Stimulated activated CD8-positive, alpha-beta memory T cell treated with anti-CD3 and anti-CD28 coated beads, Interleukin-15, amount 100 ng/mL, for 24 hours (primary cell): ENCODE results near the gene GPC6.

Source experiments
- DNase-seq: peaks from one replicate; pipeline ENCODE4 v3.0.0-alpha.2; 2020; ENCODE audit warnings: low read depth

The GPC6 gene

DNA sequence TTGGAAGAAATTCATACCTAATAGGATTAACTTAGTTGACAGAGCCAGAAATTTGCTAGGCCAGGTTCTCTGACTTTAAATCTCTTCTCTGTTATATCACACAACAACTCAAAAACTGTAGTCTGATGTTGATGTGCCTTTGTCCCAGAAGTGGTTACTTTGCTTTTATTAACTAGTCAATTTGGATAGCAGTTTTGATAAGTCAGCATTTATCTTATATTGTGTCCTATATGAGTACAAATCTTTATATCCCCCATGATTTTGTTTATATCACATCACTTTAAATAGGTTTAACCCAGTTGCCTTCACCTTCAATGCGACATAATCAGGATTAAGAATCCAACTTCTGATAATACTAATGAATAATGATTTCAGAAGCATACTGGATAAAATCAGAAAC is 459.3 kb downstream of the GPC6 start:
- no peak for DNase-seq

- DNase-seq = no peak
Observed at GRCh38 chr13:93686399-93686798, 459.8 kb downstream of the GPC6 start.

GRCh38 chr13:93687261-93687660 is 460.7 kb downstream of the GPC6 start:
- no peak for DNase-seq

- DNase-seq = no peak
Observed at GRCh38 chr13:93689333-93689732, 462.7 kb downstream of the GPC6 start.

- DNase-seq = no peak
Observed at GRCh38 chr13:93690139-93690538, 463.5 kb downstream of the GPC6 start.

GRCh38 chr13:93698016-93698613 is 471.5 kb downstream of the GPC6 start:
- DNase-seq = no peak

- no peak for DNase-seq
Observed at GRCh38 chr13:93700115-93700514, 473.5 kb downstream of the GPC6 start.

GRCh38 chr13:93708308-93709075 is 481.9 kb downstream of the GPC6 start:
- DNase-seq = no peak

GRCh38 chr13:93709506-93710244 is 483.1 kb downstream of the GPC6 start:
- no peak for DNase-seq

- DNase-seq = no peak
Observed at GRCh38 chr13:93714171-93714570, 487.6 kb downstream of the GPC6 start.

- DNase-seq = no peak
Observed at GRCh38 chr13:93715866-93716265, 489.3 kb downstream of the GPC6 start.

DNA sequence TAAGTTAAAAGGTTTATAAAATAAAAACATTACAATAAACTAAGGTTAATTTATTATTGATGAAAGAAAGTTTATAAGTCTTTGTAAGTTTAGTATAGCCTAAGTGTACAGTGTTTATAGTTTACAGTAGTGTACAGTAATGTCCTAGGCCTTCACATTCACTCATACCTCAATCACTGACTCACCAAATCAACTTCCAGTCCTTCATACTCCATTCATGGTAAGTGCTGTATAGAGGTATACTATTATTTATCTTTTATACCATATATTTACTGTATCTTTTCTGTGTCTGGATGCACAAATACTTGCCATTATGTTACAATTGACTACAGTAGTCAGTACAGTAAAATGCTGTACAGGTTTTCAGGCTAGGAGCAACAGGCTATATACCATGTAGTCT is 490.0 kb downstream of the GPC6 start:
- DNase-seq = no peak

GRCh38 chr13:93721483-93721882 is 494.9 kb downstream of the GPC6 start:
- no peak for DNase-seq

DNA sequence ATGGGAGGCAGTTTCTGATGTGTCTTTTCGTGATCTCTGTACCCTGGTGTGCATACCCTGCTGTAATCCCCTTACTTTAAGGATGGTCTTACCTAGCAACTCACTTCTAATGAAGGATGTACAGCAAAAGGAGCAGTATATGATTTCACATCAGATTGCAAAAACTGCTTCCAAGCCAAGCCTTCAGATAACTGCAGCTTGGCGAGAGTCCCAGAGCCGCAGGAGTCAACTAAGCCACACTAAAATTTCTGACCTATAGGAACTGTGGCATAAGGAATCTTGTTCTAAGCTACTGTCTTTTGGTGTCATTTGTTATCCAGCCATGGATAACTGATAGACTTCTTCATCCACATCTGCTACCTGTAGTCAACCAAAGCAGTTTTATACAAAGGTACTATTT is 496.7 kb downstream of the GPC6 start:
- no peak for DNase-seq

GRCh38 chr13:93724187-93724586 is 497.6 kb downstream of the GPC6 start:
- no peak for DNase-seq

GRCh38 chr13:93726173-93726957 is 499.8 kb downstream of the GPC6 start:
- DNase-seq = no peak

DNA sequence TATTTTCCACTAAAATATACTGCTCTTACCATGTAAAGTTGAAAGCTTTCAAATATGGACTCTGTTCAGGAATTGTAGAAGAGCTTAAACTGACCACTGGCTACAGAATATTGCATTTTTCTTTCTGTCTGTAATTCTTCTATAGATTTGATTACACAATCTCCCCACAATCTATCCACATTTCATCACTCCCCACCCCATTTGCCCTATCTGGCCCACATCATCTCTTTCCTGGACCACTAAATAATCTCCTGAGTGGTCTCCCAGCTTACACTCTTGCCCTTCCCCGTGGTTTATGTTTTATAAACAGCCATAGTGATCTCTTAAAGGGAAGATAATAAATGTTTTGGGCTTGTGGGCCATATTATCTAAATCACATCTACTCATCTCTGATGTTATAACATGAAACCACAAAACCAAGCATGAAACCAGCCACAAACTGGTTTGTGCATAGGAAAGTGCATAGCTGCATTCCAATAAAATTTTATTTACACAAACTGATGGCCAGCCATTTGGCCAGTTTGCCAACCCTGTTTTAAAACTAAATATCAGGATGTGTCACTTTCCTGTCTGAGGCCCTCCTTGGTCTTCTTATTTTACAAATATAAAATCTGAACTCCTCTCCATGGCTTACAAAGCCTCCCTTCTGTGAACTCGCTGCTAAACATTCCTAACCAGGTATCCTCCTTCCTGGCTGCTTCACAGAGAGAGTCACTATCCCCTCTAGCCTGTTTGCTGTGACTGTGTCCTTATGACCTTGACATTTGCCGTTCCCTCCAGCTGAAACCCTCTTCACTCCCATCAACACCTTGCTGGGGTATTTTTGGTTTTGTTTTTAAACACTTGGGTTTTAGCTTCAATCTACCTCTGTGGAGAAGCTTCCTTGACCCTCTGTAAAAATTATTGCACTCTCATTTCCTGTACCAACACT is 500.9 kb downstream of the GPC6 start:
- no peak for DNase-seq

- DNase-seq = no peak
Observed at GRCh38 chr13:93729383-93729782, 502.8 kb downstream of the GPC6 start.

DNA sequence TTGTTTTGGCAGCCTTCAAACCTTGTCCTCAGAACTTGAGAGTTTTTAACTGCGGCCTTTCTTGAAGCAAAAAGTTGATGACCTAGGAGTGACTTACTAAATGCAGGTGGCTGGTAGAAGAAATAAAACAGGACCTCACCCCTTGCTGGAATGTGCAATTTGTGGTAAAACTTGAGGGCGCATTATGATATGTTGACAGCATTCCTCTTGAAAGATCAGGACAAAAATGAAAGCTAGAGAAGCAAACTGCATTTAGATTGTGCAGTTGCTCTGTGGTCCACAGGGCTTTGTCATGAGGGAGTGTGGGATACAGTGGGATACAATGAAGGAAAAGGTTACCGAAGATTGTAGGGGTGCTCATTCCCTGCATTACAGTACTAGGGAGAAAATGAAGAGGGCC is 504.2 kb downstream of the GPC6 start:
- no peak for DNase-seq

DNA sequence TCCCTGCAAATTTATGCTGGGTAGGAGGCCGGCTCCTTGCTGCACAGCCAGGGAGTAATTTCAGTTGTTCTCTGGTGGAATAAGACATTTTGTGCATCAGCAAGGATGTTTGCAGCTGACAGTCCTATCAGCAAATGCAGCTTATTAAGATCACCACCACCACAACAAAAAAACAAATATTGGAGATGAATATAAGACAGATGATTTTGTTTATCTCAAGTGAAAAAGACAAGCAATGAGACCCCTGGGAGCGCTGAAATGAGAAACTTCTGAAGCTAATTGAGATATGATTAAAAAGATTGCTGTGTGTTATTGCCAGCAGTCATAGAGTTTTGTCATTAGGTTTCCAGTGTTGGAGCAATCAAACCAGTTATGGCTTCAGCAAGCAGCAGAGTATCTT is 505.6 kb downstream of the GPC6 start:
- DNase-seq = no peak

- no peak for DNase-seq
Observed at GRCh38 chr13:93736081-93736480, 509.5 kb downstream of the GPC6 start.
